ENCODE results near the gene CABP1.
"Not testable (repeated sequence)": the region's sequence is repeated elsewhere in the genome, so short reads cannot be mapped to it uniquely, and the experiment has no call there.

The CABP1 gene

DNA sequence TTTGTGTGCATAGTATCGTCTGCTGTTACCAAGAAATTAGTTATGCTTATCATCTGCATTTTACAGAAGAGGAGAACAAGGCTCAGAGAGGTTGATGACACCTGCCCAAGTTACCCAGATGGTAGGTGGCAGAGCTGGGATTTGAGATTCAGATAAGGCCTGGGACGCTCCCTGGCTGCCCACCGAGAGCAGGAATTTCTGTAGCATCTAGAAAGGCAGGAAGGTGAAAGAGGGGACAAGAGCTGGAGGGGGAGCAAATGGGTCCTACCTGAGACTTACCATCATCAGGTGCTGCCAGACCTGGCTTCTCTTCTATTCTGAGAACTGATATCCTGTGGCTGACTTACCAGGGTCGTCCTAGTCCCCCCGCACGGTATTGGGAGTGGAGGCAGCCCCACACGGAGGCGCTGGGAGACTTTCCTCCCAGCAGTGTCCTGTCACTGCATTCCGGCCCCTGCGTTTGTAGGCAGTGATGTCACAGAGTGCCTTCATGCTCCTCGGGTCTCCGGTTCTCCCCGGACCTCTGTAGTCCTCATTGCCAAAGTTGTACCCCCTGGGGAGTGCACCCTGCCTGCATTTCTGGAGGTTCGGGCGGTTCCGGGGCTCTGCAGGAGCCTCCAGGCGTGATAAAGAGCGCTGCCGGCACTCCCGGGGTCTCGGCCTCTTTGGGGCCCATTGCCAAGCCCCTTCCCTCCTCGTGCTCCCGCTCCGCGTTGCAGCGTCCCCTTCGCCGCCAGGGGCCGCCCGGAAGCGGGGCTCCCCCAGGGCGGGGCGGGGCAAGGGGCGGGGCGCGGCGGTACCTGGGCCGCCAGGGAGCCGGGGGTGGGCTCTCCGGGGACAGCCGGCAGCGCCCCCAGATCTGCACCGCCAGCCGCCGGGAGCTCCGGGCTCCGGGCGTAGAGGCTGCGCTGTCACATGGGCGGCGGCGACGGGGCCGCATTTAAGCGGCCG is at the start of gene CABP1:
CABP1 (plus strand) TSS at position 856 of the 951 bp plus-strand sequence; CDS start at position 916, 60 bp downstream.
- peaks cover 16% of the 10 kb centered on the region for H3K27me3 ChIP-seq (ENCODE audit: control insufficient read depth, insufficient read depth, low read length)
- peak within 1 kb of the TSS; percentile 68 for H3K4me3 ChIP-seq (ENCODE audit: low read depth, low read length)
- peaks cover 12% of the 10 kb centered on the region for H3K4me1 ChIP-seq (ENCODE audit: control insufficient read depth, insufficient read depth, low read length)
- no peaks in the 10 kb centered on the region for H3K36me3 ChIP-seq (ENCODE audit: control insufficient read depth, insufficient read depth, low read length)
- H3K9ac ChIP-seq (ENCODE audit: low read depth, low read length), result peak within 1 kb of the TSS; percentile 43
- H3K9me3 ChIP-seq (ENCODE audit: control insufficient read depth, insufficient read depth, low read length), result no peaks in the 10 kb centered on the region
- H3K27ac ChIP-seq (ENCODE audit: low read depth, low read length), result no peak within 1 kb of the TSS

DNA sequence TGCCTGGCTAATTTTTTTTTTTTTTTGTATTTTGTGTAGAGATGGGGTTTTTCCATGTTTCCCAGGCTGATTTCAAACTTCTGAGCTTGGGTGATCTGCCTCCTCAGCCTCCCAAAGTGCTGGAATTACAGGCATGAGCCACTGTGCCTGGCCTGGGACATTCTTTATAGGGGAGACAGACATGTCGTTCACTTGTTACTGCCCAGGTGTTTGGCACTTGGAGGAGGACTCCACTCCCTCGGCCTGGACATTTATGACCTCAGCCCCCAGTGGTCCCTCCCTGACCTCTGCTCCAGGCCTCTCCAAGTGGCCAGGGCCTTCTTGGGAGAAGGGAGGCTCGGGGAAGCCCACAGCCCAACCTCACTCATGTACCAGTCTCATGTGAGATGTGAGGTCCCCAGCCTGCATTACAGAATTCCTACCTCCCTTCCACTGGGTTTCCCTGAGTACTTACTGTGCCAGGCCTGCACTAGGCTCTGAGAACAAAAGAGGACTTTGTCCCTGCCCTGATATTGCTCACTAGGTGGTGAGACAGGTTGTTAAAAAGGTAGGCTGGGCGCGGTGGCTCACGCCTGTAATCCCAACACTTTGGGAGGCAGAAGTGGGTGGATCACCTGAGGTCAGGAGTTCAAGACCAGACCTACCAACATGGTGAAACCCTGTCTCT is 49.6 kb upstream of the CABP1 start:
- no peaks in the 10 kb centered on the region for H3K36me3 ChIP-seq (ENCODE audit: control insufficient read depth, insufficient read depth, low read length)
- H3K4me1 ChIP-seq (ENCODE audit: control insufficient read depth, insufficient read depth, low read length), result no peaks in the 10 kb centered on the region
- H3K9me3 ChIP-seq (ENCODE audit: control insufficient read depth, insufficient read depth, low read length), result no peaks in the 10 kb centered on the region
- H3K27me3 ChIP-seq (ENCODE audit: control insufficient read depth, insufficient read depth, low read length), result no peaks in the 10 kb centered on the region
- H3K4me3 ChIP-seq (ENCODE audit: low read depth, low read length), result no peak overlapping the region
- H3K27ac ChIP-seq (ENCODE audit: low read depth, low read length), result no peak overlapping the region
- no peak overlapping the region for H3K9ac ChIP-seq (ENCODE audit: low read depth, low read length)

DNA sequence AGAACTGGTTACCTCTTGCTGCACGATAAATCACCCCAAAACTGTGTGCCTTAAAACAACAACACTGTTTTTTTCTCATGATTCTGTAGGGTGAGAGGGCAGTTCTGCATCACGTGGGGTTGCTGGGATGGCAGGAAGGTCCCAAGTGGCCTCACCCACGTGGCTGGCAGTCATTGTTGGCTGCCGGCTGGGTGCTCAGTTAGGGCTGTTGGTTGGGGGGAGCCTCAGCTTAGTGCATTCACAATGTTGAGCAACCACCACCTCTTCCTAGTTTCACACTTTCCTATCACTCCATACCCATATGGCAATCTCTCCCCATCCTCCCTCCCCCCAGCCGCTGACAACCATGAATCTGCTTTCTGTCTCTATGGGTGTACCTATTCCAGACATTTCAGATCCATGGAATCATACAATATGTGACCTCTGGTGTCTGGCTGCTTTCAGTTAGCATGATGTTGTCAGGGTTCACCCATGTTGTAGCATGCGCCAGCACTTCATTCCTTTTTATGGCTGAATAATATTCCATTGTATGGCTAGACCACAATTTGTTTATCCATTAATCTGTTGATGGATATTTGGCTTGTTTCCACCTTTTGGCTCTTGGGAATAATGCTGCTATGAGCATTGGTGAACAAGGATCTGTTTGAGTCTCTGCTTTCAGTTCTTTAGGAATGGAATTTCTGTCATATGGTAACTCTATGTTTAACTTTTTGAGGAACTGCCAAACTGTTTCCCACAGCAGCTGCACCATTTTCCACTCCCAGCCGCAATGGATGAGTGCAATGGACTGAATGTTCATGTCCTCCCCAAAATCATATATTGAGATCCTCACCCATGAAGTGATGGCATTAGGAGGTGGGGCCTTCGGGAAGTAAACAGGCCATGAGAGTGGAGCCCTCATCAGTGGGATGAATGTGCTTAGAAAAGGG is 48.0 kb upstream of the CABP1 start:
- Histone ChIP-seq H3K27me3 (ENCODE audit: control insufficient read depth, insufficient read depth, low read length) (no peaks in the 10 kb centered on the region), H3K27ac (ENCODE audit: low read depth, low read length) (no peak overlapping the region), H3K9me3 (ENCODE audit: control insufficient read depth, insufficient read depth, low read length) (no peaks in the 10 kb centered on the region), H3K36me3 (ENCODE audit: control insufficient read depth, insufficient read depth, low read length) (no peaks in the 10 kb centered on the region), H3K4me3 (ENCODE audit: low read depth, low read length) (no peak overlapping the region), H3K4me1 (ENCODE audit: control insufficient read depth, insufficient read depth, low read length) (no peaks in the 10 kb centered on the region), H3K9ac (ENCODE audit: low read depth, low read length) (no peak overlapping the region)

DNA sequence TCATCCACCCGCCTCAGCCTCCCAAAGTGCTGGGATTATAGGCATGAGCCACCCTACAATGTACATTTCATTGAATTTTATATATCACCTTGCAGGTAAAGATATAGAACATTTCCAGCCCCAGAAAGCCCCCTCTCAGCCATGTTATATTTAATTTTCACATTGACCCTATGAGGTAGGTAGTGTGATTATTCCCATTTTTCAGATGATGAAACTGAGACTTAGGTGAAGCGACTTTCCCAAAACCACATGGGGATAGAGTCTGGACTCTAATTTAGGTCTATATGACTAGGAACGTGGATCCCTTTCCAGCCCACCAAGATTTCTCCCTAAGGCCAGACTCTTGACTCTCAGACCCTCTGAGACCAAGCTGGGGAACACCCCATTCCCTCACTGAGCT is 43.5 kb upstream of the CABP1 start:
- Histone ChIP-seq H3K9ac (ENCODE audit: low read depth, low read length) (no peak overlapping the region), H3K4me3 (ENCODE audit: low read depth, low read length) (no peak overlapping the region), H3K36me3 (ENCODE audit: control insufficient read depth, insufficient read depth, low read length) (no peaks in the 10 kb centered on the region), H3K27ac (ENCODE audit: low read depth, low read length) (no peak overlapping the region), H3K27me3 (ENCODE audit: control insufficient read depth, insufficient read depth, low read length) (no peaks in the 10 kb centered on the region), H3K9me3 (ENCODE audit: control insufficient read depth, insufficient read depth, low read length) (no peaks in the 10 kb centered on the region), H3K4me1 (ENCODE audit: control insufficient read depth, insufficient read depth, low read length) (peaks cover 11% of the 10 kb centered on the region; the same call in 1 of the 2 replicates)

DNA sequence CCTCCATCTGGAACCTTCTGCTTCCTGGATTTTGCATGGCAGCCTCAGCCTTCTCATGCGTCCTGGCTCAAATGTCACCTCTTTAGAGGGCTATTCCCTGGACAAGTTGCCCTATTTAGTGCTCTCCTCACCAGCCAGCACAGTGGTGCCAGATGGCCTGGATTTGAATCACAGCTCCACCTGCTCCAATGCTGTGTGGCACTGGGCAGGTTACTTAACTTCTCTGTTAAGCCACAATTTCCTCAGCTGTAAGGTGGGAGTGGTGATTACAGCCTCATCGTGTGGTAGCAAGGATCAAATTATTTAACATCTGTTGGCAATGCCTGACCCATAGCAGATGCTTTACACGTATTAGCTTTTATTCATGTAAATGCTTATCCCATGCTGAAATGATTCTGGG is 42.6 kb upstream of the CABP1 start:
- Histone ChIP-seq H3K4me1 (ENCODE audit: control insufficient read depth, insufficient read depth, low read length) (peaks cover 11% of the 10 kb centered on the region; the same call in 1 of the 2 replicates), H3K9me3 (ENCODE audit: control insufficient read depth, insufficient read depth, low read length) (no peaks in the 10 kb centered on the region), H3K27ac (ENCODE audit: low read depth, low read length) (no peak overlapping the region), H3K4me3 (ENCODE audit: low read depth, low read length) (no peak overlapping the region), H3K36me3 (ENCODE audit: control insufficient read depth, insufficient read depth, low read length) (no peaks in the 10 kb centered on the region), H3K9ac (ENCODE audit: low read depth, low read length) (no peak overlapping the region), H3K27me3 (ENCODE audit: control insufficient read depth, insufficient read depth, low read length) (no peaks in the 10 kb centered on the region)

DNA sequence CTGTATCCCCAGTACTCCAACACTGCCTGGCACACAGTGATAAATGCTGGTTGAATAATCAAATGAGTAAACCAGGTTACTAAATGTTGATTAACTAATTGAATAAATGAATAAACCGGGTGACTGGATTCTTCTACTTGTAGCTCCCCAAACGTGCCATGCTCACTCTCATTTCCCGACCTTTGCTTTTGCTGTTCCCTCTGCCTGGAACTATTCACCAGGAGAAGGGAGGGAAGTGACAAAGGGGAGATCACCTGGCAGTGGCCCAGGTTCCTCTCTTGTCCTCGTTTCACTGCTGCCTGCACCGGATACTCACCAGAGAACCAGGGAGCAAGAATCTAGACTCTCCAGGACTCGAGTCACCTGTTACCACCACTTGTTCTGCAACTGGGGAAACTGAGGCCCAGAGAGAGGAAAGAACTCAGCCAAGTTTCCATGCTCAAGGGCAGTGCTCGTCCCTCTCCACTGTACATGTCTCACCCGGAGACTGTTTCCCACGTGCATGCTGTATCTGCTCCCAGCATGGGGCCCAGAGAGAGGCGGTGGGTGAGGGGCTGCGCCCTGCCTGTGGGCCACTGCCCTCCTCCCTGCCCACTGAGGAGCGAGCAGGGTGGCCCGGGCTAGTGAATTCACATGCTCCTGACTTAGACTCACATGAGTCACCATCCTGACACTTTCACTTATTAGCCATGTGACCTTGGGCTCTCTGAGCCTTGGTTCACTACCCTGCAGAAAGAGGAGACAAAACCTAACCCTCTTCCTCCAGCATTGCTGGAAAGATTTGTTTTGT is 41.6 kb upstream of the CABP1 start:
- no peak overlapping the region for H3K9ac ChIP-seq (ENCODE audit: low read depth, low read length)
- no peaks in the 10 kb centered on the region for H3K27me3 ChIP-seq (ENCODE audit: control insufficient read depth, insufficient read depth, low read length)
- H3K27ac ChIP-seq (ENCODE audit: low read depth, low read length), result no peak overlapping the region
- H3K9me3 ChIP-seq (ENCODE audit: control insufficient read depth, insufficient read depth, low read length), result no peaks in the 10 kb centered on the region
- H3K4me3 ChIP-seq (ENCODE audit: low read depth, low read length), result no peak overlapping the region
- peaks cover 11% of the 10 kb centered on the region; the same call in 1 of the 2 replicates for H3K4me1 ChIP-seq (ENCODE audit: control insufficient read depth, insufficient read depth, low read length)
- H3K36me3 ChIP-seq (ENCODE audit: control insufficient read depth, insufficient read depth, low read length), result no peaks in the 10 kb centered on the region

DNA sequence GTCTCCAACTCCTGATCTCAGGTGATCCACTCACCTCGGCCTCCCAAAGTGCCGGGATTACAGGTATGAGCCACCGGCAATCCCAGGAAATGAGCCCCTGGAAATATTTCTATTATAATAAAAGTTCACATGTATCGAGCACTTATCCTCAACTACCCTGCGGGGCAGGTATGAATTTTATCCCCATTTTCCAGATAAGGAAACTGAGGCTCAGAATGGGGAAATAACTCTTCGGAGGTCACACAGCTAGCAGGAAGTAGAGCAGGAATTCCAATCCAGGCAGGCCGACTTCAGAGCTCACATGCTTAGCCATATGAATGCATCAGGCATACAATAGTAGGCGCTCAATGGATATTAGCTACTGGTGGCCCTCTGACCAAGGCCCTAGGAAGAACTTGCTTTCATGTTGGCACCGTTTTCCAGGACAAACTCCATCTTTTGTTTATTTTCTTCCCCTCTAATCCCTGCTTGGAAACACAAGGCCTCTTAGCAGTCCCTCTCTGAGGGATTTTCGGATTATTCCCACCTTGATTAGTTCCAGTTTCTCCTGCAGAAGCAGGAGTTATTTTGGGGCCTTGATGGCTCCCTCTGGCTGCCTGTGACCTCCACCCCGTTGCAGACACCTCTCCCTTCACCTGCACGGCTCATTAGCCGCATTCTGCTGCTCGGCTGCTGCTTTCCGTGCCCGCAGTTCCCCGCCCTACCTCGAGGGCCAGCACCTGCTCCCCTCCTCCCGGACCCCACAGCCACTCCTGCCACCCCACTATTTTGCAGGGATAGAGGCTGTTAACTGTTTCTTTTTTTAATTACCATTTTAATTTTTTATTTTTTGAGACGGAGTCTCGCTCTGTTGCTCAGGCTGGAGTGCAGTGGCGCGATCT is 40.5 kb upstream of the CABP1 start:
- Histone ChIP-seq H3K27me3 (ENCODE audit: control insufficient read depth, insufficient read depth, low read length) (no peaks in the 10 kb centered on the region), H3K9ac (ENCODE audit: low read depth, low read length) (no peak overlapping the region), H3K4me3 (ENCODE audit: low read depth, low read length) (no peak overlapping the region), H3K27ac (ENCODE audit: low read depth, low read length) (no peak overlapping the region), H3K4me1 (ENCODE audit: control insufficient read depth, insufficient read depth, low read length) (peaks cover 11% of the 10 kb centered on the region; the same call in 1 of the 2 replicates), H3K9me3 (ENCODE audit: control insufficient read depth, insufficient read depth, low read length) (no peaks in the 10 kb centered on the region), H3K36me3 (ENCODE audit: control insufficient read depth, insufficient read depth, low read length) (no peaks in the 10 kb centered on the region)

DNA sequence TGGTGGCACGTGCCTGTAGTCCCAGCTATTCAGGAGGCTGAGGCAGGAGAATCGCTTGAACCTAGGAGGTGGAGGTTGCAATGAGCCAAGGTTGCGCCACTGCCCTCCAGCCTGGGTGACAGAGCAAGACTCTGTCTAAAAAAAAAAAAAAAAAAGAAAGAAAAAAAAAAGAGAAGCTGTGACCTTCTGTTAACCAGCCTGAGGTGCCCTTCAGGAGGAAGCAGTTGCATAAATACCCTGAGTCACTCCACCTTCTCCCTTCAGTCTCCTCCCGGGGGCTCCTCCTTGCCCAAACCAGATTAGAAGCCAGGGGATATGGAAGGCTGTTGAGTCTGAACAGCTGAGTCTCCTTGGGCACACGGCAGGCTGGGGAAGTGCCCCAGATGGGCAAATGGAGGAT is 38.0 kb upstream of the CABP1 start:
- H3K4me3 ChIP-seq (ENCODE audit: low read depth, low read length); H3K9me3 ChIP-seq (ENCODE audit: control insufficient read depth, insufficient read depth, low read length); H3K27me3 ChIP-seq (ENCODE audit: control insufficient read depth, insufficient read depth, low read length); H3K36me3 ChIP-seq (ENCODE audit: control insufficient read depth, insufficient read depth, low read length); H3K9ac ChIP-seq (ENCODE audit: low read depth, low read length); H3K27ac ChIP-seq (ENCODE audit: low read depth, low read length): not testable (repeated sequence)
- H3K4me1 ChIP-seq (ENCODE audit: control insufficient read depth, insufficient read depth, low read length), result peaks cover 11% of the 10 kb centered on the region; the same call in 1 of the 2 replicates

DNA sequence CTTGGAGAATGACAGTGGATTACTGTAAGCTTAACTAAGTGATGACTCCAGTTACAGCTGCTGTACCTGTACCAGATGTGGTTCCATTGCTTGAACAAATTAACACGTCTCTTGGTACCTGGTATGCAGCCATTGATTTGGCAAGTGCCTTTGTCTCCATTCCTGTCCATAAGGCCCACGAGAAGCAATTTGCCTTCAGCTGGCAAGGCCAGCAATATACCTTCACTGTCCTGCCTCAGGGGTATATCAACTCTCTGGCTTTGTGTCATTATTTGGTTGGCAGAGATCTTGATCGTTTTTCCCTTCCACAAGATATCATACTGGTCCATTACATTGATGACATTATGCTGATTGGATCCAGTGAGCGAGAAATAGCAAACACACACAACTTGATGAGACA is 29.9 kb upstream of the CABP1 start:
- no peak overlapping the region for H3K4me3 ChIP-seq (ENCODE audit: low read depth, low read length)
- H3K27me3 ChIP-seq (ENCODE audit: control insufficient read depth, insufficient read depth, low read length), result no peaks in the 10 kb centered on the region
- no peak overlapping the region for H3K9ac ChIP-seq (ENCODE audit: low read depth, low read length)
- H3K4me1 ChIP-seq (ENCODE audit: control insufficient read depth, insufficient read depth, low read length), result no peaks in the 10 kb centered on the region
- no peaks in the 10 kb centered on the region for H3K9me3 ChIP-seq (ENCODE audit: control insufficient read depth, insufficient read depth, low read length)
- H3K27ac ChIP-seq (ENCODE audit: low read depth, low read length), result no peak overlapping the region
- H3K36me3 ChIP-seq (ENCODE audit: control insufficient read depth, insufficient read depth, low read length), result no peaks in the 10 kb centered on the region

Data from HUES48 (cell line).